K562 (cell line): Measurements from ENCODE around the gene GPR3. TPM values are rescaled to one million over a fixed set of nuclear protein-coding genes. Genes with fewer than 3 reads are reported as not detected.

Experiments
- ATF1 ChIP-seq, 2 experiments: fragments of 450-650 bp in 1 of 2; IDR thresholded peaks; 2 replicates each; pipeline ENCODE4 v1.6.1; 2016; ENCODE audit warnings: missing compliant biosample characterization in 1 of 2, missing genetic modification characterization in 1 of 2
- ETV6 ChIP-seq, 3 experiments: fragments of 150-350 bp in 1 of 3; sonication (generic) in 1 of 3; formaldehyde crosslinking in 1 of 3; IDR thresholded peaks; 2 replicates each; pipeline versions ENCODE4 v1.6.1 to v1.8.0; 2014 to 2022; ENCODE audit warnings: borderline replicate concordance in 2 of 3, low read depth in 2 of 3, antibody characterized with exemption in 1 of 3, low read length in 1 of 3, mild to moderate bottlenecking in 1 of 3, missing genetic modification reagents in 1 of 3
- FOXA3 ChIP-seq, 2 experiments: fragments of 450-650 bp in 1 of 2; sonication (generic) in 1 of 2; formaldehyde crosslinking; IDR thresholded peaks in 1 of 2; conservative IDR thresholded peaks in 1 of 2; 2 replicates each; pipeline versions ENCODE4 v1.4.0 to v1.8.0; 2020 to 2022; ENCODE audit warnings: mild to moderate bottlenecking in 2 of 2, missing genetic modification reagents in 1 of 2
- GABPB1 ChIP-seq: sonication (generic); formaldehyde crosslinking; IDR thresholded peaks from 2 replicates; pipeline ENCODE4 v1.8.0; 2022; ENCODE audit warnings: mild to moderate bottlenecking, missing genetic modification reagents
- JUND ChIP-seq, 2 experiments: IDR thresholded peaks; 2 replicates in 1 of 2; 3 replicates in 1 of 2; pipeline ENCODE4 v1.6.1; 2011; ENCODE audit warnings: borderline replicate concordance in 2 of 2, low read depth in 2 of 2, low read length in 2 of 2, improper control_type of control experiment in 1 of 2, missing biosample characterization in 1 of 2, missing genetic modification characterization in 1 of 2, missing genetic modification reagents in 1 of 2
- LARP7 ChIP-seq: fragments of 450-650 bp; IDR thresholded peaks from 2 replicates; pipeline ENCODE4 v1.6.1; 2016
- NR1H2 ChIP-seq: sonication (generic); formaldehyde crosslinking; IDR thresholded peaks from 2 replicates; pipeline ENCODE4 v1.4.0; 2020; ENCODE audit warnings: mild to moderate bottlenecking, missing genetic modification reagents
- SMARCE1 ChIP-seq: fragments of 450-650 bp; IDR thresholded peaks from 2 replicates; pipeline ENCODE4 v1.7.1; 2016; ENCODE audit warnings: mild to moderate bottlenecking
- TCF7L2 ChIP-seq: fragments of 150-350 bp; IDR thresholded peaks from 2 replicates; pipeline ENCODE4 v1.6.1; 2016; ENCODE audit warnings: low read depth, mild to moderate bottlenecking, low read length, moderate library complexity
- TFE3 ChIP-seq: fragments of 450-650 bp; formaldehyde crosslinking; IDR thresholded peaks from 2 replicates; pipeline ENCODE4 v1.4.0; 2020; ENCODE audit warnings: mild to moderate bottlenecking, mixed read lengths
- THRAP3 ChIP-seq: fragments of 450-650 bp; IDR thresholded peaks from 2 replicates; pipeline ENCODE4 v1.6.1; 2016; ENCODE audit warnings: mild to moderate bottlenecking, inconsistent platforms, borderline replicate concordance
- ZBTB1 ChIP-seq: sonication (generic); formaldehyde crosslinking; IDR thresholded peaks from 2 replicates; pipeline ENCODE4 v1.8.1; 2023; ENCODE audit warnings: missing genetic modification reagents, low read depth, mild to moderate bottlenecking, borderline replicate concordance
- ZBTB34 ChIP-seq: fragments of 250-450 bp; sonication (Bioruptor Pico); IDR thresholded peaks from 2 replicates; pipeline ENCODE4 v1.8.0; 2021; ENCODE audit warnings: mild to moderate bottlenecking, moderate library complexity
- ZFP36 ChIP-seq: fragments of 150-350 bp; IDR thresholded peaks from 2 replicates; pipeline ENCODE4 v1.6.1; 2018; ENCODE audit warnings: low read length, low read depth; ENCODE audit not compliant: partially characterized antibody
- ZNF398 ChIP-seq: fragments of 250-450 bp; sonication (Bioruptor Pico); IDR thresholded peaks from 2 replicates; pipeline ENCODE4 v1.8.0; 2021; ENCODE audit warnings: moderate library complexity, mild to moderate bottlenecking, inconsistent platforms
- ZNF639 ChIP-seq, 2 experiments: fragments of 200-800 bp in 1 of 2; sonication (Bioruptor generic) in 1 of 2; sonication (generic) in 1 of 2; formaldehyde crosslinking in 1 of 2; IDR thresholded peaks in 1 of 2; conservative IDR thresholded peaks in 1 of 2; 2 replicates each; pipeline versions ENCODE4 v1.5.0 to v1.6.1; 2016 to 2020; ENCODE audit warnings: missing compliant biosample characterization in 1 of 2, missing genetic modification characterization in 1 of 2, missing genetic modification reagents in 1 of 2
- polyA plus RNA-seq, 8 experiments: library from polyadenylated mRNA; depleted of rRNA in 4 of 8; stranded (reverse) in 5 of 8; unstranded in 3 of 8; fragments of >200 nt; fragmentation: Nextera tagmentation in 2 of 8; fragmentation: Illumina TruSeq in 1 of 8; extraction: Ambion mirVana in 2 of 8; extraction: Trizol in 1 of 8; gene quantifications; 2 replicates each; pipeline versions ENCODE4 v1.2.1 to v1.2.3, GENCODE V29; 2011 to 2014; ENCODE audit warnings: inconsistent platforms in 1 of 8, missing spikeins in 1 of 8
- total RNA-seq, 7 experiments: library from RNA; depleted of rRNA in 6 of 7; stranded (reverse); fragments of >200 nt in 6 of 7; fragmentation: Illumina TruSeq in 2 of 7; extraction: Trizol in 2 of 7; gene quantifications; 2 replicates each; pipeline versions ENCODE4 v1.2.1 to v1.2.3, GENCODE V29; 2011 to 2021; ENCODE audit warnings: low replicate concordance in 1 of 7
- TF ChIP-seq, protein P1 (sequence below): sonication (generic); formaldehyde crosslinking; IDR thresholded peaks from 2 replicates; pipeline ENCODE4 v1.9.0; 2022; ENCODE audit warnings: mild to moderate bottlenecking, missing genetic modification reagents

Gene GPR3
- total and polyA plus RNA-seq, 9 of the 15 experiments (the other 6 are each of a cell fraction or from before 2014, with no cell fraction given), result 0.24 to 11.5 (median 3.7) TPM

GRCh38 chr1:27391511-27392095 is 819 bp upstream of the GPR3 start (continued):
- TF ChIP-seq ZBTB34 (no peak), FOXA3 (CRISPR knock-in tag; conservative IDR thresholded peaks at IDR 0.05 in 1 of 2, IDR thresholded peaks at IDR 0.05 in 1 of 2) (peak in 1 of 2 experiments; percentile 20; a peak in 1 of 4 replicates), ZBTB1 (CRISPR knock-in tag) (peak; percentile 25; the same call in 1 of the 2 replicates), NR1H2 (CRISPR knock-in tag) (peak; percentile 68; the same call in 1 of the 2 replicates), ATF1 (CRISPR knock-in tag; IDR thresholded peaks at IDR 0.05) (no peak), ATF1 (tag; IDR thresholded peaks at IDR 0.05) (peak; percentile 47), ZNF398 (CRISPR knock-in tag) (no peak), GABPB1 (CRISPR knock-in tag) (peak; percentile 57), THRAP3 (no peak), TFE3 (CRISPR knock-in tag) (no peak), JUND (IDR thresholded peaks at IDR 0.05; ENCODE audit: borderline replicate concordance, low read depth, low read length) (peak; percentile 88), JUND (tag; IDR thresholded peaks at IDR 0.05; ENCODE audit: borderline replicate concordance, low read depth, low read length) (peak; percentile 72), ZFP36 (no peak), TCF7L2 (no peak), ZNF639 (CRISPR knock-in tag; conservative IDR thresholded peaks at IDR 0.05 in 1 of 2, IDR thresholded peaks at IDR 0.05 in 1 of 2) (no peak), LARP7 (no peak), SMARCE1 (no peak), ETV6 (IDR thresholded peaks at IDR 0.05; ENCODE audit: borderline replicate concordance in 1 of 2, low read depth in 2 of 2, low read length in 1 of 2) (no peak), ETV6 (CRISPR knock-in tag; IDR thresholded peaks at IDR 0.05; ENCODE audit: borderline replicate concordance) (no peak)
- TF ChIP-seq, protein P1, sequence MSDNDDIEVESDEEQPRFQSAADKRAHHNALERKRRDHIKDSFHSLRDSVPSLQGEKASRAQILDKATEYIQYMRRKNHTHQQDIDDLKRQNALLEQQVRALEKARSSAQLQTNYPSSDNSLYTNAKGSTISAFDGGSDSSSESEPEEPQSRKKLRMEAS (CRISPR knock-in tag), result peak; percentile 66
